Measurements from ENCODE around the gene PTPN3.
"Not testable (repeated sequence)": the region's sequence is repeated elsewhere in the genome, so short reads cannot be mapped to it uniquely, and the experiment has no call there.

The PTPN3 gene

DNA sequence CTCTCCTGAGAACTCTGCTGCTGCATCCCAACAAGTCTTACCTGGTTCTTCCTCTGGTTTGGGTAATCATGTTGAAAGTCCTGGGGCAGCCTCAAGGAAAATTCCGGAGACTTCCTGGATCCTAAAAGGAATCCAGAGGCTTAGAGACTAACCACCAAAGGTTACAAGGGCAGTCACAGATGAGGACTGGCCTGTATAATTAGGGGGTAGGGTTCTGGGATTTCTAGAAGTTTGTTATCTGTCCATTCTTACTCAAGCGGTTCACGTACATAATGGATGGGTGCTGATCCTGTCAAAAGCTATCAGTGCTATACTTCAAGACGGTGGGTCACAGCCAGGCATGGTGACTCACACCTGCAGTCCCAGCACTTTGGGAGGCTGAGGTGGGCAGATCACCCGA lies 125.9 kb downstream of the PTPN3 start:
- peaks cover 7% of the 10 kb centered on the region for H3K9me3 Mint-ChIP-seq
- no peak for DNase-seq
- ATAC-seq = no peak
- peaks cover 3% of the 10 kb centered on the region for H3K27me3 Mint-ChIP-seq
- no peak overlapping the region for H3K27ac Mint-ChIP-seq
- H3K4me3 Mint-ChIP-seq = no peak overlapping the region
- no peaks in the 10 kb centered on the region for H3K36me3 Mint-ChIP-seq (ENCODE audit: low read depth)
- H3K4me1 Mint-ChIP-seq = no peaks in the 10 kb centered on the region

- Mint-ChIP-seq H3K27me3 (peaks cover 3% of the 10 kb centered on the region), H3K4me1 (no peaks in the 10 kb centered on the region), H3K9me3 (peaks cover 7% of the 10 kb centered on the region), H3K27ac (no peak overlapping the region), H3K36me3 (ENCODE audit: low read depth) (no peaks in the 10 kb centered on the region), H3K4me3 (no peak overlapping the region)
- ATAC-seq = no peak
- no peak for DNase-seq
Measured at GRCh38 chr9:109371374-109371773, 126.7 kb downstream of the PTPN3 start.

- no peaks in the 10 kb centered on the region for H3K4me1 Mint-ChIP-seq
- H3K9me3 Mint-ChIP-seq = peaks cover 7% of the 10 kb centered on the region
- H3K27me3 Mint-ChIP-seq = peaks cover 5% of the 10 kb centered on the region
- no peak overlapping the region for H3K4me3 Mint-ChIP-seq
- DNase-seq = no peak
- H3K36me3 Mint-ChIP-seq (ENCODE audit: low read depth) = no peaks in the 10 kb centered on the region
- no peak for ATAC-seq
- H3K27ac Mint-ChIP-seq = no peak overlapping the region
Measured at GRCh38 chr9:109369285-109369684, 128.8 kb downstream of the PTPN3 start.

DNA sequence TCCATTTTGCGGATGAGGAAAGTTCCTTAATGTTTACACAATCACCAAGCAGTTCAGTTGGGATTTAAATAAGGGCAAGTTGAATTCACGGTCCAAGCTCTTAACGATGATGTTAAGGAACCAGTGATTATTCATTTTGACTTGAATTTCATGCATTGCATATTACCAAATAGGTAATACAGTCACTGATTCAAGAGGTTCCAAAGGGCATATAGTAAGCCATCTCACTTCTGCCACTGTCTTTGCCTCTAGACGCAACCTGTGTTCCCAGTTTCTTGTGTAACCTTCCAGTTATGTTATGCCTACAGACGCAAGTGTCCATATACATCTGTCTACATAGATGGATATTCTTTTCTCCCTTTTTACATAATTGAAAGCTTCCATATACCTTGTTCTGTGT lies 137.3 kb downstream of the PTPN3 start:
- no peaks in the 10 kb centered on the region for H3K9me3 Mint-ChIP-seq
- no peak for ATAC-seq
- H3K4me3 Mint-ChIP-seq = no peak overlapping the region
- no peak for DNase-seq
- no peak overlapping the region for H3K27ac Mint-ChIP-seq
- H3K4me1 Mint-ChIP-seq = no peaks in the 10 kb centered on the region
- H3K27me3 Mint-ChIP-seq = peaks cover 4% of the 10 kb centered on the region
- no peaks in the 10 kb centered on the region for H3K36me3 Mint-ChIP-seq (ENCODE audit: low read depth)

- H3K36me3 Mint-ChIP-seq (ENCODE audit: low read depth); H3K4me1 Mint-ChIP-seq; H3K9me3 Mint-ChIP-seq; ATAC-seq; H3K4me3 Mint-ChIP-seq; DNase-seq; H3K27ac Mint-ChIP-seq; H3K27me3 Mint-ChIP-seq: not testable (repeated sequence)
Measured at GRCh38 chr9:109358968-109359603, 139.0 kb downstream of the PTPN3 start.

DNA sequence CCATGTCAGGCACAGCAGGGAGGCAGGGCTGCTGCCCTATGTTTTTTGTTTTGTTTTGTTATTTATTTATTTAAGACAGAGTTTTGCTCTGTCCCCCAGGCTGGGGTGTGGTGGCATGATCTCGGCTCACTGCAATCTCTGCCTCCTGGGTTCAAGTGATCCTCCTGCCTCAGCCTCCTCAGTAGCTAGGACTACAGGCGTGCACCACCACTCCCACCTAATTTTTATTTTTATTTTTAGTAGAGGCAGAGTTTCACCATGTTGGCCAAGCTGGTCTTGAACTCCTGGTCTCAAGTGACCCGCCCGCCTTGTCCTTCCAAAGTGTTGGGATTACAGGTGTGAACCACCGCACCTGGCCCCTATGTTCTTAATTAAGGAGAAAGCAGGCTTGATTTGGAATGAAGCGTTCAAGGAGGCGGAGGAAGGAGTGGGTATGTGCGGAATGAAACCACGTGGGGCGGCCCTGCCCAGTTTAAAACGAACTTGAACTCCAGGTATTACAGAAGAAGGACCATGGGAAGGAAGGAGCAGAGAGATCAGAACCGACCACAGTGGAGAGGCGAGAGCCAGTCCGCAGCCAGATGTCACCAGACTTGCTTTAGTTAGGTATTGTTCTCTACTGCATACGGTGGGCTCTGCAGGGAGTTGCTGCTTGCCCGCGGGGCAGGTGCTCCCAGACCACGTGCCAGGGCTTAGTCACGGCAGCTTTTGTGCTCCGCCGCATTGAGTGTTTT lies 142.4 kb downstream of the PTPN3 start:
- Mint-ChIP-seq H3K9me3 (peaks cover 6% of the 10 kb centered on the region), H3K27me3 (peaks cover 3% of the 10 kb centered on the region), H3K27ac (no peak overlapping the region), H3K4me3 (no peak overlapping the region), H3K4me1 (no peaks in the 10 kb centered on the region), H3K36me3 (ENCODE audit: low read depth) (no peaks in the 10 kb centered on the region)
- DNase-seq (no peak), ATAC-seq (peak; percentile 7)

GRCh38 chr9:109354190-109354589 lies 143.9 kb downstream of the PTPN3 start:
- no peak for ATAC-seq
- H3K27ac Mint-ChIP-seq = no peak overlapping the region
- H3K27me3 Mint-ChIP-seq = peaks cover 4% of the 10 kb centered on the region

DNA sequence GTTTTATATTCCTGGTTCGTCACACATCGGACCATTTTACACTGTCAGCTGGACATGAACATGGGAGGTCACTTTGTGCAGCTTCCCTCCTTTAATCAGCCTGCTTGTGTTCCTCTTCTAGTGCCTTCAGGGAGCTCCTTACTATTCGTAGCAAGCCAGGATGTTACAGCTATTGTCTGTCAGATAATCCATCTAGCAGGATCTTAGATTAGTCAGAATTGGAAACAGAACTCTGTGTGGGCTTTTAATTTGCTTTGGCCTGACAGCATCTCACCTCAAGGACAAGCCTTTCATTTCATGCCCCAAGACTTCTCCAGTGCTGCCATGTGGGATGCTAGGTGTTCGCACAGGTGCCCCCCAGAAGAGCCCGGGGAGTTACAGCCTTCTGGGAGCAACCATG lies 147.1 kb downstream of the PTPN3 start:
- Mint-ChIP-seq H3K4me3 (no peak overlapping the region), H3K4me1 (no peaks in the 10 kb centered on the region), H3K27me3 (peaks cover 4% of the 10 kb centered on the region), H3K9me3 (peaks cover 6% of the 10 kb centered on the region), H3K27ac (no peak overlapping the region), H3K36me3 (ENCODE audit: low read depth) (no peaks in the 10 kb centered on the region)
- DNase-seq (no peak), ATAC-seq (no peak)

More at GRCh38 chr9:109354190-109354589, 143.9 kb downstream of the PTPN3 start:
- Mint-ChIP-seq H3K4me3 (no peak overlapping the region), H3K4me1 (no peaks in the 10 kb centered on the region), H3K36me3 (ENCODE audit: low read depth) (no peaks in the 10 kb centered on the region), H3K9me3 (peaks cover 6% of the 10 kb centered on the region)
- no peak for DNase-seq

DNA sequence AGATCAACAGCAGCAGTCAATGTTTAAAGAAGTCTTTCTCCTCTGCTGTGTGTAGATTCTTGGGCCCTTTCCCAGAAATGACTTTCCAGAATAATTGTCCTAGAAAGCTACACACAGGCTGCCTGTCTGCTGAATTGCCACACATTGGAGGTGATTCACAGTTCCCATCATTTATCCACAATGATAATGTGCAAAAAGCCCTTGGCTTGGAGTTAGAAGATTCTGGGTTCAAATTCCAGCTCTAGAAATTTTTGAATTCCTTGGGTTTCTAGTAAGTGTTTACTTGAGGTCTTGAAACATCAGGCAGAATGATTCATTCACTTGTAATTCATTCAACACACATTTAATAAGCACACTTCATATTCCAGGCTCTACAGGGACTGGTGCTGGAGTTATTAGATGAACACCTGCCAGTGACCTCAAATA lies 148.7 kb downstream of the PTPN3 start:
- ATAC-seq = no peak

DNA sequence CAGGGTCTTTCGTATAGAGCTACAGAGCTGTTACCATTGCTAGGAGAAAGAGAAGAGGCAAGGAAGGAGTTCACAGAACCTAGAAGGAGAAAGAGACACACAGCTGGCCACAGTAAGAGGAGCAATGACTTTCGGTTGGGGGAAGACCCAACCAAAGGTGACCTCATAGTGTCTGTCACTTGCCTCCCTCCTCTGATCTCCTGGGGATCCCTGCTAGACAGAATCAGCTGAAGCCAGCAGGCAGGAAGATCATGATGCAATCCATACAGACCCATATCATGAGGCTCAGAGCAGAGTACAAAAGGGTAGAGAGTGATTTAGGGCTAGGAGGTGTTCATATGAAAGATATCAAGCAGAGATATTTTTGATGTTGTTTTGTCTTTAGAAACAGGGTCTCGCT lies 151.2 kb downstream of the PTPN3 start:
- no peak for DNase-seq
- H3K4me3 Mint-ChIP-seq = no peak overlapping the region
- H3K36me3 Mint-ChIP-seq (ENCODE audit: low read depth) = no peaks in the 10 kb centered on the region
- no peak for ATAC-seq
- peaks cover 5% of the 10 kb centered on the region for H3K27me3 Mint-ChIP-seq
- no peak overlapping the region for H3K27ac Mint-ChIP-seq
- H3K4me1 Mint-ChIP-seq = no peaks in the 10 kb centered on the region
- no peaks in the 10 kb centered on the region for H3K9me3 Mint-ChIP-seq

More for the DNA sequence above, 148.7 kb downstream of the PTPN3 start:
- no peak overlapping the region for H3K27ac Mint-ChIP-seq
- no peaks in the 10 kb centered on the region for H3K4me1 Mint-ChIP-seq
- no peaks in the 10 kb centered on the region for H3K36me3 Mint-ChIP-seq (ENCODE audit: low read depth)
- H3K9me3 Mint-ChIP-seq = peaks cover 3% of the 10 kb centered on the region
- no peak for DNase-seq
- no peak overlapping the region for H3K4me3 Mint-ChIP-seq
- H3K27me3 Mint-ChIP-seq = peaks cover 4% of the 10 kb centered on the region

GRCh38 chr9:109344866-109345265 lies 153.2 kb downstream of the PTPN3 start:
- DNase-seq = no peak
- Mint-ChIP-seq H3K4me1 (no peaks in the 10 kb centered on the region), H3K27me3 (peaks cover 1% of the 10 kb centered on the region), H3K27ac (no peak overlapping the region), H3K9me3 (no peaks in the 10 kb centered on the region), H3K4me3 (no peak overlapping the region), H3K36me3 (ENCODE audit: low read depth) (no peaks in the 10 kb centered on the region)
- no peak for ATAC-seq

GRCh38 chr9:109342878-109343277 lies 155.2 kb downstream of the PTPN3 start:
- Mint-ChIP-seq H3K36me3 (ENCODE audit: low read depth) (no peaks in the 10 kb centered on the region), H3K27me3 (peaks cover 1% of the 10 kb centered on the region), H3K9me3 (no peaks in the 10 kb centered on the region), H3K4me1 (no peaks in the 10 kb centered on the region), H3K4me3 (no peak overlapping the region), H3K27ac (no peak overlapping the region)
- ATAC-seq (no peak), DNase-seq (no peak)

DNA sequence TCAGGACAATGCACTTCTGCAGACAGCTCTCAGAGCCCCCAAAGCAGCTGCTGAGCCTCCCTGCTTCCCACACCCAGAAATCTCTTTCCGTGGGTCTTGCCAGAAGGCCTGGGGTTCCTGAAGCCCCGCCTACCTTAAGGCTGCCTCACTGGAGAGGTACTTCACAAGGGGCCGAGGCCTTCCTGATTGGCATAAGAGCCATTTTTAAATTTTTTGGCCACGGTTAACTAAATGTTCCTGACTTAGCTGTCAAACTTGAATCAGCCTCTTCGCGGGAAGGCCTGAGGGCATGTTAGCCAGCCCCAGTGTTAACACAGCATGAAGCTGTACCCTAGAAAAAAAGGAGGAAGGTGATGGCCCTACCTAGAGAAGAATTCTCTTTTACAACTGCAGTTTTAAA lies 156.5 kb downstream of the PTPN3 start:
- H3K9me3 Mint-ChIP-seq = no peaks in the 10 kb centered on the region
- no peaks in the 10 kb centered on the region for H3K4me1 Mint-ChIP-seq
- peaks cover 1% of the 10 kb centered on the region for H3K27me3 Mint-ChIP-seq
- no peak overlapping the region for H3K27ac Mint-ChIP-seq
- H3K36me3 Mint-ChIP-seq (ENCODE audit: low read depth) = no peaks in the 10 kb centered on the region
- H3K4me3 Mint-ChIP-seq = no peak overlapping the region
- ATAC-seq (no peak), DNase-seq (no peak)

GRCh38 chr9:109340979-109341378 lies 157.1 kb downstream of the PTPN3 start:
- H3K4me1 Mint-ChIP-seq; H3K9me3 Mint-ChIP-seq; H3K27ac Mint-ChIP-seq; H3K4me3 Mint-ChIP-seq; ATAC-seq; H3K27me3 Mint-ChIP-seq; H3K36me3 Mint-ChIP-seq (ENCODE audit: low read depth); DNase-seq: not testable (repeated sequence)

DNA sequence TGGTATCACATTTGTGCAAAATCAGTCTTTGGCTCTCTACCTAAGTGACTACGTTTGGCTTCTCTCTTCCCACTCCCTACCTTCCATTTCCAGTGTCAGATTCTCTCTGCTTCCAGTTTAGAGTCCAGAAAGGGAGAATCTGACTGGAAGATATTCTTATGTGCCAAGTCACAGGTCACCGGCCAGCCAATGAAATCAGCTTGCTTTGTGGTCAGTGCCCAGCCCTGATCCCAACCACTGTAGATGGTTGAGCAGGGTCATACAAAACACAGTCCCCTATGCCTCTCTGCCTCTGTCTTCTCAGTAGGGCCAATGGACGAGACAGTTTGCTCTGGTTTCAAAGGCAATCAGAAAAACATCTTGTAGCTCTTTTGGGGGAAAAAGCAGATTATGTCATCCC lies 161.7 kb downstream of the PTPN3 start:
- Mint-ChIP-seq H3K4me1 (no peaks in the 10 kb centered on the region), H3K4me3 (no peak overlapping the region), H3K27me3 (peaks cover 7% of the 10 kb centered on the region), H3K36me3 (ENCODE audit: low read depth) (no peaks in the 10 kb centered on the region), H3K9me3 (no peaks in the 10 kb centered on the region), H3K27ac (no peak overlapping the region)
- no peak for ATAC-seq
- no peak for DNase-seq
